ENCODE data around the gene PRUNE2. TPM values are rescaled to one million over a fixed set of nuclear protein-coding genes. Genes with fewer than 3 reads are reported as not detected.
A peak's percentile ranks its signal among the peaks of the same experiment; 100 is the strongest.

PRUNE2 gene
- total RNA-seq, 2 donors from 2014 or later, result 58.6 to 78.9 TPM

DNA sequence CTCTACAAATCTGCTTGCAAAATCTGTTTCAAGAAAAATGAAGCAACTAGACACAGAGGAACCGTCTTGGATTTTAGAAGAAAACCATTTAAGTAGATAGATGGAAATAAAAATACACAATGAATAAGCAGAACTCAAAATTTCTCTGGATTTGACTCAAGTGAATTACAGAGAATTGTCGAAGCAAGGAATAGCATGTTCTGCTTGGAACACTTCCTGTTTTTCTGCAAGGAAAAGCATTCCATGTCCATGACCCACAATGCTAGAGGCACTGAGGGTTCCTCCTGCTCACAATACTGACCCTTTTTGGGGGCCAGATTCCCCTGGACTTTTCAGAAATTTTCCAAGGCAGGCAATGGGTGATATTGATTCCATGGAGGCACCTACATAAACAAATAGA, 29.8 kb downstream of the PRUNE2 start:
- no peaks in the 10 kb centered on the region for H3K9me3 ChIP-seq
- no peaks in the 10 kb centered on the region for H3K4me1 ChIP-seq (replicated peaks)
- 47% methylated on average over 2 of the region's 2 CpGs for WGBS
- H3K4me3 ChIP-seq, result no peak overlapping the region
- no peaks in the 10 kb centered on the region for H3K36me3 ChIP-seq
- H3K27ac ChIP-seq, result peak overlapping the region; percentile 54 to 55
- no peaks in the 10 kb centered on the region for H3K27me3 ChIP-seq (replicated peaks; ENCODE audit: insufficient read depth)
- TF ChIP-seq POLR2AphosphoS5 (IDR thresholded peaks at IDR 0.05) (peak; percentile 52), POLR2A (IDR thresholded peaks at IDR 0.05) (no peak)
- TF ChIP-seq, protein P1, sequence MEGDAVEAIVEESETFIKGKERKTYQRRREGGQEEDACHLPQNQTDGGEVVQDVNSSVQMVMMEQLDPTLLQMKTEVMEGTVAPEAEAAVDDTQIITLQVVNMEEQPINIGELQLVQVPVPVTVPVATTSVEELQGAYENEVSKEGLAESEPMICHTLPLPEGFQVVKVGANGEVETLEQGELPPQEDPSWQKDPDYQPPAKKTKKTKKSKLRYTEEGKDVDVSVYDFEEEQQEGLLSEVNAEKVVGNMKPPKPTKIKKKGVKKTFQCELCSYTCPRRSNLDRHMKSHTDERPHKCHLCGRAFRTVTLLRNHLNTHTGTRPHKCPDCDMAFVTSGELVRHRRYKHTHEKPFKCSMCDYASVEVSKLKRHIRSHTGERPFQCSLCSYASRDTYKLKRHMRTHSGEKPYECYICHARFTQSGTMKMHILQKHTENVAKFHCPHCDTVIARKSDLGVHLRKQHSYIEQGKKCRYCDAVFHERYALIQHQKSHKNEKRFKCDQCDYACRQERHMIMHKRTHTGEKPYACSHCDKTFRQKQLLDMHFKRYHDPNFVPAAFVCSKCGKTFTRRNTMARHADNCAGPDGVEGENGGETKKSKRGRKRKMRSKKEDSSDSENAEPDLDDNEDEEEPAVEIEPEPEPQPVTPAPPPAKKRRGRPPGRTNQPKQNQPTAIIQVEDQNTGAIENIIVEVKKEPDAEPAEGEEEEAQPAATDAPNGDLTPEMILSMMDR (IDR thresholded peaks at IDR 0.05), result no peak
- intact Hi-C loops (cut with DNase I), result no loop called here
- no peak for DNase-seq (ENCODE audit: low spot score)

DNA sequence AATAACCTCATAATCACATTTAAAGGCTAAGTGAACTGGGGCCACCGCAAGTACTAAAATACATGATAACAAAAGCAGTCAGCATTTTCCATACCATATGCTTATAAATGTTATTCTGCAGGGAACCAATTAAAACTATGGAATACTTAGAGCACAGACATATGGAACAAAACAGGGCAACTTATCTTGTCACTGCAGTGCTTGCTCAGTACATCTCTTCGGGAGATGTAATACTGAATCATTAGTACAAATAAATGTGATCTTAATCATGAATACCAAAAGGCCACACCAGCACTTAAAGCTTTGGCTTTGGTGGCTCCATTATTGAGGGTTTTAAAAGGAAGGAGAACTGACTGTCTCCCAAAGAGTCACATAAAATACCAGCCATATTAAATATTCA, 32.1 kb downstream of the PRUNE2 start:
- peak overlapping the region; percentile 34 to 49 for H3K27ac ChIP-seq
- intact Hi-C loops (cut with DNase I), result loop anchor here (5.0 kb wide), 1 partner anchor 37 kb away; no protein-coding TSS in a partner anchor
- WGBS, result 43% methylated on average over 2 of the region's 2 CpGs

DNA sequence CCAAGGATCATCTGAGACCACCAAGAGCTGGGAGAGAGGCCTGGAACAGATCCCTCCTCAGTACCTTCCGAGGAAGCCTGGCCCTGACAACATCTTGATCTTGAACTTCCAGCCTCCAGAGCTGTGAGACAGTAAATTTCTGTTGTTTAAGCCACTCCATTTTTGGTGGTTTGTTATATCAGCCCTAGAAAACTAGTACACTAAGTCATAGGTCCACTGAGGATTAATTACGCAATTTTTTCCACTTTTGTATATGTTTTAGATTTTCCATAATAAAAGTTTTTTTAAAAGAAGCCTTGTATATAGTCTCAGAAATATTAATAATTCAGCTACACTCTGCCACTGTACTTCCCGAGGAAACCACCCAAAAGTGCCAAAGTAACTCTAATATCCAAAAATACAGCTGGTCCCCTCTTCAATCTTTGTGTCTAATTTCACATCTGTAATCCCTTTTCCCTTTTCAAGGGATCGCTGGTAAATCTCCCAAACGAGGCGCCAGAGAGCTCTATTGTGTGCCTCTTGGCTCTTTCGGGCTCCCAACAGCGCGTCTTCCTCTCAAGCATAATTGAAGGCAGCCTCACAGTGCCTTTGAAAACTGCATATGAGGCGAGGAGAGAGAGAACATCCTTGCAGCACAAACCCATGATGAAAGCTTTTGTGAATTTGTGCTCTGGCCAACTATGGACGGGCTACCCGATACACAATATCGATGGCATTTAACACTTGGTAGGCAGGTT, 32.7 kb downstream of the PRUNE2 start:
- H3K9me3 ChIP-seq, result no peaks in the 10 kb centered on the region
- no peak overlapping the region for H3K4me3 ChIP-seq
- peak overlapping the region; percentile 40 to 49 for H3K27ac ChIP-seq
- H3K27me3 ChIP-seq (replicated peaks; ENCODE audit: insufficient read depth), result no peaks in the 10 kb centered on the region
- no peak for TF ChIP-seq POLR2A (IDR thresholded peaks at IDR 0.05)
- no peak for TF ChIP-seq POLR2AphosphoS5 (IDR thresholded peaks at IDR 0.05)
- TF ChIP-seq, protein P1 (IDR thresholded peaks at IDR 0.05), result no peak
- no peaks in the 10 kb centered on the region for H3K36me3 ChIP-seq
- no peak for DNase-seq (ENCODE audit: low spot score)
- 34% methylated on average over 13 of the region's 13 CpGs for WGBS
- intact Hi-C loops (cut with DNase I), result loop anchor here (5.0 kb wide), 1 partner anchor 36 kb away; no protein-coding TSS in a partner anchor
- H3K4me1 ChIP-seq (replicated peaks), result peaks cover 2% of the 10 kb centered on the region

More for the DNA sequence above, 32.1 kb downstream of the PRUNE2 start:
- Histone ChIP-seq H3K9me3 (no peaks in the 10 kb centered on the region), H3K4me3 (no peak overlapping the region), H3K4me1 (replicated peaks) (peaks cover 2% of the 10 kb centered on the region), H3K36me3 (no peaks in the 10 kb centered on the region), H3K27me3 (replicated peaks; ENCODE audit: insufficient read depth) (no peaks in the 10 kb centered on the region)
- no peak for DNase-seq (ENCODE audit: low spot score)
- no peak for TF ChIP-seq POLR2AphosphoS5 (IDR thresholded peaks at IDR 0.05)
- TF ChIP-seq, protein P1 (IDR thresholded peaks at IDR 0.05), result no peak
- no peak for TF ChIP-seq POLR2A (IDR thresholded peaks at IDR 0.05)

DNA sequence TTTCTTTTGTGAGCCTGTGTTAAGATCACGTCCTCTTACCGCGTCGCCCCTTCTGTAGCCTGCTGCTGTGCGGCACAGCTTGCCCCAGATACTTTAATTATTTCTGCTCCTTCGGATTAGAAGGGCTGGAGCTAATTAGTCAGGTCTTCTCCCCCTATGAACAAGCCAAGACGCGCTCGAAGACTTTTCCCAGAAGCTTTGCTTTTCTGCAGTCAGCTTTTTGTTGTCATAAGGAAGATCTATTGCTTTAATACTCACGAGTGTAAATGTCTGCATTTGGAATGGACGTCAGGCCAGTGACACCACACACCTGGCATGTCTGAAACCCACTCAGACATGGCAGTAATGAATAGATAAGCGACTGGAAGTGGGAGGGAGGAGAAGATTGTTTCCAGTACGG, 37.0 kb downstream of the PRUNE2 start:
- peak overlapping the region in 1 of 2 donors; percentile 10 for H3K4me3 ChIP-seq
- peak overlapping the region; percentile 5 to 8 for H3K27ac ChIP-seq
- no peak for DNase-seq (ENCODE audit: low spot score)
- WGBS, result 10% methylated on average over 13 of the region's 13 CpGs
- TF ChIP-seq, protein P1 (IDR thresholded peaks at IDR 0.05), result no peak
- TF ChIP-seq POLR2A (IDR thresholded peaks at IDR 0.05) (no peak), POLR2AphosphoS5 (IDR thresholded peaks at IDR 0.05) (no peak)
- intact Hi-C loops (cut with DNase I), result no loop called here
- no peaks in the 10 kb centered on the region for H3K27me3 ChIP-seq (replicated peaks; ENCODE audit: insufficient read depth)
- no peaks in the 10 kb centered on the region for H3K9me3 ChIP-seq
- peaks cover 2% of the 10 kb centered on the region for H3K4me1 ChIP-seq (replicated peaks)
- no peaks in the 10 kb centered on the region for H3K36me3 ChIP-seq

DNA sequence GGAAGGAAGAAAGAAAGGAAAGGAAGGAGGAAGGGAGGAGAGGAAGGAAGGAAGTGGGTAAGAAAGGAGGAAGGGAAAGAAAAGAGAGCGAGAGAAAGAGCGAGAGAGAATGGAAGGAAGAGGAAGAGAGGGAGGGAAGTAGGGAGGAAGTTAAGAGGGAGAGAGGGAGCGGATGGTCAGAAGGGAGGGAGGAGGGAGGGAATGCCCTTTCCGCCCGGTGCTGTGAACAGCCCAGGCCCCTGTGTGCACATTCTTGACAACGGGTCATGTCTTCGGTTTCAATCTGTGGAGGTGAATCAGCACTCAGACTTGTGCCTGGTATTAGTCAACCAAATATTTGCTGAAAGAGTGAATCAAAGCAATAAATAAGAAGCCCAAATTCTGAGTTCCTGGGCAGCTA, 39.2 kb downstream of the PRUNE2 start:
- Histone ChIP-seq H3K27ac (peak overlapping the region in 1 of 2 donors; percentile 1), H3K36me3 (no peaks in the 10 kb centered on the region), H3K27me3 (replicated peaks; ENCODE audit: insufficient read depth) (no peaks in the 10 kb centered on the region), H3K4me1 (replicated peaks) (peaks cover 2% of the 10 kb centered on the region), H3K9me3 (no peaks in the 10 kb centered on the region), H3K4me3 (no peak overlapping the region)
- TF ChIP-seq POLR2AphosphoS5 (IDR thresholded peaks at IDR 0.05), result no peak
- TF ChIP-seq, protein P1 (IDR thresholded peaks at IDR 0.05), result no peak
- no peak for TF ChIP-seq POLR2A (IDR thresholded peaks at IDR 0.05)
- intact Hi-C loops (cut with DNase I), result no loop called here
- no peak for DNase-seq (ENCODE audit: low spot score)
- 48% methylated on average over 7 of the region's 7 CpGs for WGBS

Data from prostate gland (tissue), 2 donors.